Activated naive CD4-positive, alpha-beta T cell treated with anti-CD3 and anti-CD28 coated beads for 36 hours (primary cell): ENCODE data around the gene GPR146. TPM values are rescaled to one million over a fixed set of nuclear protein-coding genes. Genes with fewer than 3 reads are reported as not detected.
A peak's percentile ranks its signal among the peaks of the same experiment; 100 is the strongest.

Source experiments
- microRNA-seq: library from miRNA; unstranded; fragments of <30 nt; microRNA quantifications from one replicate; pipeline ENCODE4 v1.2.0, GENCODE V29; 2022; ENCODE audit warnings: borderline microRNAs expressed, borderline replicate concordance
- total RNA-seq, 2 experiments: library from RNA; stranded (reverse); gene quantifications; one replicate each; pipeline ENCODE4 v1.2.3, GENCODE V29; 2021

GPR146 gene
- total RNA-seq, 2 experiments from 2014 or later, result 0.57 to 0.62 TPM

Small RNA genes within 50 kb of the gene (microRNA-seq; reads per million reads assigned to microRNA genes)
- 1,093 reads per million, percentile 84 among the genes with 10 or more reads in this experiment for gene MIR339

Other genes starting within 250 kb of the GPR146 start
- 10 to 100 TPM; 67.8 to 74.4 TPM for gene SUN1, start 212.1 kb upstream of the GPR146 start, total RNA-seq
- gene GET4, start 168.0 kb upstream of the GPR146 start, total RNA-seq, result 10 to 100 TPM; 19.3 to 20.2 TPM
- gene ADAP1, start 89.9 kb upstream of the GPR146 start, total RNA-seq, result 1 to 10 TPM; 8.0 to 9.9 TPM
- gene COX19, start 69.0 kb upstream of the GPR146 start, total RNA-seq, result 10 to 100 TPM; 12.6 to 15.2 TPM
- gene CYP2W1, start 61.4 kb upstream of the GPR146 start, total RNA-seq, result not detected
- not detected for gene GPER1, start 43.6 kb downstream of the GPR146 start, total RNA-seq
- 10 to 100 TPM; 19.1 to 20.7 TPM for gene ZFAND2A, start 115.7 kb downstream of the GPR146 start, total RNA-seq
- not detected for gene UNCX, start 188.3 kb downstream of the GPR146 start, total RNA-seq